ENCODE results near the gene PPCDC.

The PPCDC gene

DNA sequence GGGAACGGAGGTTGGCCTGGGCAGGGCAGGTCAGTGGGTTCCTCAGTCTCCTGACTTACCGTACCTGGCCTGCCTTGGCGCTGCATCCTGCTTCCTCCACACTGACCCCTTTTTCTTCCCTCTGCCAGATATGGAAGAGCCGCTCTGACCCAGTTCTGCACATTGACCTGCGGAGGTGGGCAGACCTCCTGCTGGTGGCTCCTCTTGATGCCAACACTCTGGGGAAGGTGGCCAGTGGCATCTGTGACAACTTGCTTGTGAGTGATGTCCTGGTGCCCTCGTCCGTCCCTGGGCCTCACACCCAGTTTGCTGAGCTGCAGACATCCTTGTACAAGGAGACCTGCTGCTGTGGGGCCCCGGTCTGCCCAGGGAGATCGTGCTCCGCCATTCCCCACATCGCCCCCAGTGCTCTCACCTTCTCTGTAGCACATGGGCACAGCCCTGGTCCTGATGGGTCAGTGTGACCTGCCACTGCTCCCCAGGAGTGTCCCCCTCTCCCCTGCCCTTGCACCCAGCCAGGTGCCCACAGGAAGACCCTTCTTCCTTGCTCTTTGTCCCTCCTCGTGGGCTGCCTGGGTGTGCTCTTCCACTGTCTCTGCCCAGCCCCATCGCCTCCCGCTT is 21.0 kb downstream of the PPCDC start:
- POLR2A ChIA-PET, result interaction anchor here (1.1 to 1.5 kb wide), 2 partner anchors 14 to 160 kb away, joined by 4 read pairs; no protein-coding TSS in a partner anchor

DNA sequence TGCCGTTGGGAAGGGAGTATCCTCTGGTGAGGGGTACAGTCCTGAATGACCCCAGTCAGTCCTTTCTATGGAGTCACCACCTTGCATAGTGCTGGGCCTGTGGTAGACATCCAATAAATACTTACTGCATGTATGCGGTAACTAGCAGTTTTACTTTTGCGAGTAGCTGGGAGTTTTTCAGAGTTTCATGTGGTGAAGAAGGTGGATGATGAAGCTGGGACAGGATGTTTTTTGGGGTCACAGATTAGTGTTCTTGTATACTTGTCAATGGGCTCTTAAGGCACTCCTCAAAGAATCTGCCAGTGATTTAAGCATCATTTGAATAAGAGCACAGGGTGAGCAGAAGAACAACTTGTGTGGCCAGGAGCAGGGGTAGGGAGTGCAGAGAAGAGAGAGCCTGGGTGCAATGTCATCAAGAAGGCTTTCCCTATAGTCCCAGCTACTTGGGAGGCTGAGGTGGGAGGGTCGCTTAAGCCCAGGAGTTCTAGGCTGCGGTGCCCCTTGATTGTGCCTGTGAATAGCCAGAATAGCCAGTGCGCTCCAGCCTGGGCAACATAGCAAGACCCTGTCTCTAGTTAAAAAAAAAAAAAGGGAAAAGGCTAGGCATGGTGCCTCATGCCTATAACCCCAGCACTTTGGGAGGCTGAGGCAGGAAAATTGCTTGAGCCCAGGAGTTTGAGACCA is 22.1 kb downstream of the PPCDC start:
- POLR2A ChIA-PET, result interaction anchor here (1.3 kb wide), 1 partner anchor 12 kb away, joined by 3 read pairs; no protein-coding TSS in a partner anchor
- TF ChIP-seq FOXK2 (IDR thresholded peaks at IDR 0.05) (no peak), NFRKB (IDR thresholded peaks at IDR 0.05) (no peak), SP1 (IDR thresholded peaks at IDR 0.05) (no peak), LEF1 (IDR thresholded peaks at IDR 0.05; ENCODE audit: borderline replicate concordance) (no peak), ZNF384 (IDR thresholded peaks at IDR 0.05) (no peak), CTBP1 (IDR thresholded peaks at IDR 0.05; ENCODE audit: borderline replicate concordance) (no peak), TARDBP (IDR thresholded peaks at IDR 0.05) (no peak), FOXM1 (IDR thresholded peaks at IDR 0.05; ENCODE audit: borderline replicate concordance) (no peak), SUZ12 (IDR thresholded peaks at IDR 0.05) (no peak), BHLHE40 (IDR thresholded peaks at IDR 0.05; ENCODE audit: borderline replicate concordance) (no peak)
- CTCF ChIA-PET, result interaction anchor here (0.7 to 1.1 kb wide), 2 partner anchors 9 to 133 kb away, joined by 3 read pairs; no protein-coding TSS in a partner anchor

More for the DNA sequence above, 21.0 kb downstream of the PPCDC start:
- TF ChIP-seq, protein P1, sequence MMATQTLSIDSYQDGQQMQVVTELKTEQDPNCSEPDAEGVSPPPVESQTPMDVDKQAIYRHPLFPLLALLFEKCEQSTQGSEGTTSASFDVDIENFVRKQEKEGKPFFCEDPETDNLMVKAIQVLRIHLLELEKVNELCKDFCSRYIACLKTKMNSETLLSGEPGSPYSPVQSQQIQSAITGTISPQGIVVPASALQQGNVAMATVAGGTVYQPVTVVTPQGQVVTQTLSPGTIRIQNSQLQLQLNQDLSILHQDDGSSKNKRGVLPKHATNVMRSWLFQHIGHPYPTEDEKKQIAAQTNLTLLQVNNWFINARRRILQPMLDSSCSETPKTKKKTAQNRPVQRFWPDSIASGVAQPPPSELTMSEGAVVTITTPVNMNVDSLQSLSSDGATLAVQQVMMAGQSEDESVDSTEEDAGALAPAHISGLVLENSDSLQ (IDR thresholded peaks at IDR 0.05), result no peak
- no peak for TF ChIP-seq ELF4 (IDR thresholded peaks at IDR 0.05)
- no peak for TF ChIP-seq BHLHE40 (IDR thresholded peaks at IDR 0.05; ENCODE audit: borderline replicate concordance)
- TF ChIP-seq FOXA1 (IDR thresholded peaks at IDR 0.05), result no peak
- no peak for TF ChIP-seq L3MBTL2 (conservative IDR thresholded peaks at IDR 0.05)
- no peak for TF ChIP-seq TARDBP (IDR thresholded peaks at IDR 0.05)
- CTCF ChIA-PET, result interaction anchor here (1.5 to 1.6 kb wide), 3 partner anchors 13 to 160 kb away, joined by 4 to 16 read pairs (median 5); no protein-coding TSS in a partner anchor
- DNase-seq (ENCODE audit: extremely low spot score), result no peak

DNA sequence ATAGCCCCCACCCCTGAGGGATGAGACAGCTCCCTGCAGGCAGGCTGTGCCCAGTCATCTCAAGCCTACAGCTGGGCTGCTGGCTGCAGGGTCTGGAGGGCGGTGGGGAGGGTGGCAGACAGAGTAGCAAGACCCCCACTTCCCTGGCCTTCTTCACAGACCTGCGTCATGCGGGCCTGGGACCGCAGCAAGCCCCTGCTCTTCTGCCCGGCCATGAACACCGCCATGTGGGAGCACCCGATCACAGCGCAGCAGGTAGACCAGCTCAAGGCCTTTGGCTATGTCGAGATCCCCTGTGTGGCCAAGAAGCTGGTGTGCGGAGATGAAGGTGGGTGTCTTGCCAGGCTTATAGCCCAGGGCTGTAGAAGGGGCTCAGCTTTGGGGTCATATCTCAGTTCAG is 25.0 kb downstream of the PPCDC start:
- CTCF ChIA-PET, result no interaction called here
- no peak for DNase-seq (ENCODE audit: extremely low spot score)
- POLR2A ChIA-PET, result no interaction called here
- TF ChIP-seq NFRKB (IDR thresholded peaks at IDR 0.05) (no peak), ZNF384 (IDR thresholded peaks at IDR 0.05) (no peak), TARDBP (IDR thresholded peaks at IDR 0.05) (no peak), LEF1 (IDR thresholded peaks at IDR 0.05; ENCODE audit: borderline replicate concordance) (no peak), FOXK2 (IDR thresholded peaks at IDR 0.05) (no peak), BHLHE40 (IDR thresholded peaks at IDR 0.05; ENCODE audit: borderline replicate concordance) (no peak), SP1 (IDR thresholded peaks at IDR 0.05) (no peak), FOXM1 (IDR thresholded peaks at IDR 0.05; ENCODE audit: borderline replicate concordance) (no peak), ELF4 (IDR thresholded peaks at IDR 0.05) (no peak), ARNT (IDR thresholded peaks at IDR 0.05) (no peak), FOXA1 (IDR thresholded peaks at IDR 0.05) (no peak), HDGF (IDR thresholded peaks at IDR 0.05; ENCODE audit: borderline replicate concordance) (no peak), L3MBTL2 (conservative IDR thresholded peaks at IDR 0.05) (no peak), SUZ12 (IDR thresholded peaks at IDR 0.05) (no peak), CTBP1 (IDR thresholded peaks at IDR 0.05; ENCODE audit: borderline replicate concordance) (no peak)
- TF ChIP-seq, protein P1 (IDR thresholded peaks at IDR 0.05), result no peak

More for the DNA sequence above, 22.1 kb downstream of the PPCDC start:
- no peak for DNase-seq (ENCODE audit: extremely low spot score)

DNA sequence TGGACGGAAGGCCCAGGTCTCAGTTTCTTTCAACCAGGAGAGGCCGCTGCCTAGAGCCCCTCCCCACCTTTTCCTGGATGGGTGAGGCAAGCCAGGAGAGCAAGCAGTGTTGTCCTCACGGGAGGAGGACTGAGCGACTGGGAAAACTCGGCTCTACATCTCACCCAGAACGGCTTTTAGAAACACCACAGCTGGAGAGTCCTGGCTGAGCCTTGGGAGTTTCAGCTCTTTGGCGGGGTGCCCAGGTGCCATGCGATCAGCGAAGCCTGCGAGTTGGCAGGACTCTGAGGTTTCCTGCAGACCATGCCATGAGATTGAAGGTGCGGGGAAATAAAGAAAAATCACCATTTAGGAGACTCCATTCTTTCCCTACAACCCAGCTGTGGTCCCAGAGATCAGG is 26.0 kb downstream of the PPCDC start:
- DNase-seq (ENCODE audit: extremely low spot score), result no peak
- no peak for TF ChIP-seq HDGF (IDR thresholded peaks at IDR 0.05; ENCODE audit: borderline replicate concordance)
- TF ChIP-seq ELF4 (IDR thresholded peaks at IDR 0.05), result no peak
- no peak for TF ChIP-seq L3MBTL2 (conservative IDR thresholded peaks at IDR 0.05)
- no peak for TF ChIP-seq BHLHE40 (IDR thresholded peaks at IDR 0.05; ENCODE audit: borderline replicate concordance)
- TF ChIP-seq ARNT (IDR thresholded peaks at IDR 0.05), result no peak
- POLR2A ChIA-PET, result no interaction called here
- CTCF ChIA-PET, result no interaction called here

DNA sequence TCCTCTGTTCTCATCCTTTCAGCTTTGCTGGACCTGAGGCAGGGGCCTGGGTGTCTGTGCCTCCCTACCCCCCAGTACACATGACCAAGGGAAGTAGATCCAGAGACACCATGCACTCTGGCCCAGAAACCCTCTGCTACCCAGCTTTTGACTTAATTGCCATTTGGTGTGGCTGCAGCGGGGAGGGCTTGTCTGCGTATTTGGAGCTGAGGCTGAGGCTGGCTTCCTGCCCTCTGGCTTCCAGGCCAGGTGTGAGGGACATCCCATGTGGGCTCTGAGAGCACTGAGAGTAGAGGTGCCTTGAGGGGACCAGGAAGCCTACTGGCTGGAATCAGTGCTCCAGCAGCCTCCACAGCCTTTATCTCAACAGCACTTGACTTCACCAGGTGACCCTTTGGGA is 26.9 kb downstream of the PPCDC start:
- no peak for TF ChIP-seq FOXM1 (IDR thresholded peaks at IDR 0.05; ENCODE audit: borderline replicate concordance)
- DNase-seq (ENCODE audit: extremely low spot score), result no peak
- ChIA-PET CTCF (no interaction called here), POLR2A (no interaction called here)

DNA sequence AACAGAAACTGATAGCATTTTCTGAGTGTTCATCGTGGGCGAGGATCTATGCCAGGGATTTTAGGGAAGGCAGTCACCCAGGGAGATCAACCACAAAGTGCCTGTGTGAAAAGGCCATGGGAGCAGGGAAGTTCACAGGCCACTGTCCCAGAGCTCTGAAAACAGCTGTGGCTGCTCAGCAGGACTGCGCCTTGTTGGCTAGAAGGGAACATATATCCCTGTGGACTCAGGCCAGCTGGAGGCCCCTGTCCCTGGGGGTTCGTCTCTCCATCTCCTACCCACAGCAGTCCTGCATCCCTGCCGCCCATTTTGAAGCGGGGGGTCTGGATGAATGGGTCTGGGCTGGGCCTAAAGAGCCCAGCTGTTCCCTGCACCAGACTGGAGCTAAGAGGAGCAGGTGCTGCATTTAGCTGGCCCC is 27.8 kb downstream of the PPCDC start:
- CTCF ChIA-PET, result interaction anchor here (1.6 kb wide), 1 partner anchor 153 kb away, joined by 5 read pairs; no protein-coding TSS in a partner anchor
- no peak for TF ChIP-seq TARDBP (IDR thresholded peaks at IDR 0.05)
- TF ChIP-seq CTBP1 (IDR thresholded peaks at IDR 0.05; ENCODE audit: borderline replicate concordance), result no peak
- TF ChIP-seq HDGF (IDR thresholded peaks at IDR 0.05; ENCODE audit: borderline replicate concordance), result no peak
- TF ChIP-seq SUZ12 (IDR thresholded peaks at IDR 0.05), result no peak
- TF ChIP-seq FOXA1 (IDR thresholded peaks at IDR 0.05), result no peak
- no peak for TF ChIP-seq L3MBTL2 (conservative IDR thresholded peaks at IDR 0.05)
- TF ChIP-seq FOXK2 (IDR thresholded peaks at IDR 0.05), result no peak
- TF ChIP-seq SP1 (IDR thresholded peaks at IDR 0.05), result no peak
- TF ChIP-seq, protein P1 (IDR thresholded peaks at IDR 0.05), result no peak
- TF ChIP-seq BHLHE40 (IDR thresholded peaks at IDR 0.05; ENCODE audit: borderline replicate concordance), result no peak
- no peak for TF ChIP-seq LEF1 (IDR thresholded peaks at IDR 0.05; ENCODE audit: borderline replicate concordance)
- TF ChIP-seq ELF4 (IDR thresholded peaks at IDR 0.05), result no peak
- TF ChIP-seq FOXM1 (IDR thresholded peaks at IDR 0.05; ENCODE audit: borderline replicate concordance), result no peak
- no peak for TF ChIP-seq ARNT (IDR thresholded peaks at IDR 0.05)
- no peak for TF ChIP-seq ZNF384 (IDR thresholded peaks at IDR 0.05)
- no peak for DNase-seq (ENCODE audit: extremely low spot score)
- POLR2A ChIA-PET, result interaction anchor here (1.3 kb wide), 1 partner anchor 149 kb away, joined by 3 read pairs; no protein-coding TSS in a partner anchor

Measured in HEK293T (cell line).